Skeletal muscle tissue (tissue), 4 donors: ENCODE data around the gene UNCX. TPM values are rescaled to one million over a fixed set of nuclear protein-coding genes. Genes with fewer than 3 reads are reported as not detected.
"Not testable (repeated sequence)": the region's sequence is repeated elsewhere in the genome, so short reads cannot be mapped to it uniquely, and the experiment has no call there.

Experiments
- H3K27ac ChIP-seq: one replicate; pipeline ENCODE4 v1.7.0; 2013; ENCODE audit warnings: mild to moderate bottlenecking, low read depth, low read length, inconsistent platforms
- H3K27me3 ChIP-seq, 3 donors: one replicate each; pipeline ENCODE4 v1.7.0; 2013; ENCODE audit warnings: low read length in 3 of 3; ENCODE audit not compliant: control insufficient read depth in 3 of 3, insufficient read depth in 3 of 3
- H3K36me3 ChIP-seq, 3 donors: one replicate each; pipeline ENCODE4 v1.7.0; 2013; ENCODE audit warnings: low read length in 3 of 3; ENCODE audit not compliant: control insufficient read depth in 3 of 3, insufficient read depth in 3 of 3
- H3K4me1 ChIP-seq, 3 donors: one replicate each; pipeline ENCODE4 v1.7.0; 2013; ENCODE audit warnings: low read length in 3 of 3, mild to moderate bottlenecking in 3 of 3; ENCODE audit not compliant: control insufficient read depth in 3 of 3, insufficient read depth in 3 of 3
- H3K4me3 ChIP-seq, 3 donors: one replicate each; pipeline ENCODE4 v1.7.0; 2013; ENCODE audit warnings: low read length in 3 of 3
- H3K9ac ChIP-seq, 3 donors: one replicate each; pipeline ENCODE4 v1.7.0; 2013; ENCODE audit warnings: low read length in 3 of 3, mild to moderate bottlenecking in 3 of 3, moderate library complexity in 2 of 3, low read depth in 1 of 3
- H3K9me3 ChIP-seq, 3 donors: one replicate each; pipeline ENCODE4 v1.7.0; 2013; ENCODE audit warnings: low read length in 3 of 3; ENCODE audit not compliant: control insufficient read depth in 3 of 3
- total RNA-seq: library from RNA; depleted of rRNA; stranded (reverse); fragments of >200 nt; gene quantifications from one replicate; pipeline ENCODE4 v1.2.3, GENCODE V29; 2014
- donor health status: Osteomylitis.

UNCX gene
- total RNA-seq, 1 donor from 2014 or later: not detected

- Histone ChIP-seq H3K4me3 (no peak overlapping the region), H3K27ac (no peak overlapping the region), H3K27me3 (peaks cover 15 to 33% (median 26%) of the 10 kb centered on the region in 3 donors), H3K9ac (no peak overlapping the region), H3K9me3 (no peaks in the 10 kb centered on the region), H3K36me3 (no peaks in the 10 kb centered on the region), H3K4me1 (peaks cover 0 to 3% (median 3%) of the 10 kb centered on the region in 3 donors)
Measured at GRCh38 chr7:1200045-1200444, 32.6 kb upstream of the UNCX start.

- no peak overlapping the region for H3K27ac ChIP-seq
- H3K9me3 ChIP-seq: no peaks in the 10 kb centered on the region
- peaks cover 15 to 27% (median 21%) of the 10 kb centered on the region in 3 donors for H3K27me3 ChIP-seq
- no peak overlapping the region for H3K9ac ChIP-seq
- peaks cover 0 to 3% (median 3%) of the 10 kb centered on the region in 3 donors for H3K4me1 ChIP-seq
- H3K36me3 ChIP-seq: no peaks in the 10 kb centered on the region
- H3K4me3 ChIP-seq: no peak overlapping the region
Measured at GRCh38 chr7:1201916-1202315, 30.8 kb upstream of the UNCX start.

- H3K9me3 ChIP-seq, H3K27ac ChIP-seq, H3K4me3 ChIP-seq, H3K4me1 ChIP-seq, H3K36me3 ChIP-seq, H3K9ac ChIP-seq: not testable (repeated sequence)
- H3K27me3 ChIP-seq: peaks cover 15 to 27% (median 21%) of the 10 kb centered on the region in 3 donors
Measured at GRCh38 chr7:1202914-1203313, 29.8 kb upstream of the UNCX start.

DNA sequence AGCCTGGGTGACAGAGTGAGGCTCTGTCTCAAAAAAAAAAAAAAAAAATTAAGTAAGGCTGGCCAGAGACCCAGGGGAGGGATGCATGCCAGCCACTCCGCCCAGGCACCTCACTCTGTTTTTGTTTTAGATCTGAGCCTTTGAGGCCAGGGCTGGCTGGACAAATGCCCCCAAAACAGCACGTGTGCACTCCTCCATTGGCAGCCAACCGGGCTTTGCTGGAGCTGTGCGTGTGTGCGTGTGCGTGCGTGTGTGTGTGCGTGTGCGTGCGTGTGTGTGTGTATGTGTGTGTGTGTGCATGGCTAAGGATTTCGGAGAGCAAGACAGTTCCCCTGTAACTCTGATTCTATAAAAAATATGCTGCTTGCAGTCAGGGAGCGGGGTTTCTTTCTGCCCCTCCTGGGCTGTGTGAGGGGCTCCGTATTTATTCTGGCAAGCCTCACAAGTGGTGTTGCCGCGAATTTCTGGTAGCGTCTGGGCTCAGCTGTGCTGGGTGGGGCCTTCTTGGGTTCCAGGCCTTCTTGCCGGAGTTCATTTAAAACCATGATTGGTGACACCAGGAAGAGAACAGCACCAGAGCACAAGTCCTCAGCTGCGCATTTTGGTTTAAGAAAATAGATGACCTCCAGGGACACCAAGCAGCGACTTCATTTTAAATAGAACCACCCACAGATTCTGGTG is 28.1 kb upstream of the UNCX start:
- Histone ChIP-seq H3K4me3 (no peak overlapping the region), H3K36me3 (no peaks in the 10 kb centered on the region), H3K9me3 (no peaks in the 10 kb centered on the region), H3K27me3 (peaks cover 28 to 35% (median 28%) of the 10 kb centered on the region in 3 donors), H3K4me1 (no peaks in the 10 kb centered on the region), H3K27ac (no peak overlapping the region), H3K9ac (no peak overlapping the region)

GRCh38 chr7:1205742-1206141 is 26.9 kb upstream of the UNCX start:
- H3K27ac ChIP-seq, H3K4me1 ChIP-seq, H3K9ac ChIP-seq, H3K4me3 ChIP-seq, H3K9me3 ChIP-seq, H3K36me3 ChIP-seq: not testable (repeated sequence)
- H3K27me3 ChIP-seq: peaks cover 27 to 32% (median 29%) of the 10 kb centered on the region in 3 donors

DNA sequence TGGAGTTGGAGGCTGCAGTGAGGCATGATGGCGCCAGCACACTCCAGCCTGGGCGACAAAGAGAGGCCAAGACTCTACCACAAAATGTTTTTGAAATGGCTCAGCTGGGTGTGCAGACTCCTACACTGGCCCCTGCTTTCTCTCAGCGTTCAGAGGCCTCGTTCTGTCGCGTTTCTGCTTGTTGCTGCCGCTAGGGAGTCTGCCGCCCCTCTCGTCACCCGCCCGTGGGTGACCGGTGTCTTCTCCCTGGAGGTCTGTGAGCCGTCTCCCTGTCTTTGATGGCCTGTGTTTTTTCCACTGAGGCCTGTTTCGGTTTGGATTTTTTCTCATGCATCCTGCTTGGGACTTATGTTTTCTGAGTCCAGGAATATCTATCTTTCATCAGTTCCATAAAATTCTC is 23.6 kb upstream of the UNCX start:
- Histone ChIP-seq H3K4me3 (no peak overlapping the region), H3K9me3 (no peaks in the 10 kb centered on the region), H3K36me3 (no peaks in the 10 kb centered on the region), H3K27me3 (peaks cover 30 to 38% (median 32%) of the 10 kb centered on the region in 3 donors), H3K27ac (no peak overlapping the region), H3K9ac (no peak overlapping the region), H3K4me1 (peaks cover 6 to 12% (median 8%) of the 10 kb centered on the region in 3 donors)

- H3K9ac ChIP-seq: no peak overlapping the region
- H3K27ac ChIP-seq: no peak overlapping the region
- H3K4me1 ChIP-seq: peaks cover 6 to 12% (median 8%) of the 10 kb centered on the region in 3 donors
- H3K27me3 ChIP-seq: peaks cover 32 to 45% (median 40%) of the 10 kb centered on the region in 3 donors
- no peaks in the 10 kb centered on the region for H3K9me3 ChIP-seq
- no peak overlapping the region for H3K4me3 ChIP-seq
- no peaks in the 10 kb centered on the region for H3K36me3 ChIP-seq
Measured at GRCh38 chr7:1210321-1210978, 22.2 kb upstream of the UNCX start.

- Histone ChIP-seq H3K4me3 (peak overlapping the region in 1 of 3 donors; percentile 41), H3K9me3 (no peaks in the 10 kb centered on the region), H3K27me3 (peaks cover 32 to 46% (median 40%) of the 10 kb centered on the region in 3 donors), H3K27ac (no peak overlapping the region), H3K9ac (no peak overlapping the region), H3K4me1 (peaks cover 6 to 12% (median 8%) of the 10 kb centered on the region in 3 donors), H3K36me3 (no peaks in the 10 kb centered on the region)
Measured at GRCh38 chr7:1210979-1211608, 21.6 kb upstream of the UNCX start.

DNA sequence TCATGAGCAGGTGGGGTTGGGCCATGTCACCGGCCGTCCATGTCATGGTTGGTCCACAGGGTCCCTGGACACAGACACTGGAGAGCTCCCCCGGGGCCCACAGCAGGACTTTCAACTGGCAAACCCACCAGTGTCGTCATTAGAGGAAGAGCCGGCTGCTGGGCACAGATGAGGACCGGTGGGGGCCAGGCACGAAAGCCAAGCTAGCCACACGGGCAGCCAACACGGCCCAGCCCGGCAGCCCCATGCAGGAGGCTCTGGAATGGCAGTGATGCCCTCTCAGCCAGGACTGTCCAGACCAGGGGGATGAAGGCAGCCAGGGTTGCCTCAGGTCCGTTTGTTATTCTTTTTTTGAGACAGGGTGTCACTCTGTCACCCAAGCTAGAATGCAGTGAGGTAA is 21.1 kb upstream of the UNCX start:
- Histone ChIP-seq H3K4me3 (no peak overlapping the region), H3K4me1 (peaks cover 6 to 12% (median 8%) of the 10 kb centered on the region in 3 donors), H3K27me3 (peaks cover 36 to 48% (median 43%) of the 10 kb centered on the region in 3 donors), H3K9me3 (no peaks in the 10 kb centered on the region), H3K36me3 (no peaks in the 10 kb centered on the region), H3K27ac (no peak overlapping the region), H3K9ac (no peak overlapping the region)

DNA sequence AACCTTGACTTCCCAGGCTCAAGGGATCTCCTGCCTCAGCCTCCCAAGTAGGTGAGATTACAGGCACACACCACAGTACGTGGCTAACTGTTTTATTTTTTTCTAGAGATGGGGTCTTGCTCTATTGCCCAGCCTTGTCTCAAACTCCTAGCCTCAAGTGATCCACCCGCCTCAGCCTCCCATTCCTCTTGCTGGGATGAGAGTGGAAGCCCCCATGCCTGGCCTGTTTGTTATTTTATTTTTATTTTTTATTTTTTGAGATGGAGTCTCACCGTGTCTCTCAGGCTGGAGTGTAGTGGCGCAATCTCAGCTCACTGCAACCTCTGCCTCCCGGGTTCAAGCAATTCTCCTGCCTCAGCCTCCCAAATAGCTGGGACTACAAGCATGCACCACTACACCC is 20.6 kb upstream of the UNCX start:
- peaks cover 6 to 12% (median 8%) of the 10 kb centered on the region in 3 donors for H3K4me1 ChIP-seq
- not testable (repeated sequence) for H3K9ac ChIP-seq, H3K36me3 ChIP-seq, H3K4me3 ChIP-seq, H3K9me3 ChIP-seq, H3K27ac ChIP-seq
- H3K27me3 ChIP-seq: peaks cover 36 to 48% (median 46%) of the 10 kb centered on the region in 3 donors
